ENCODE data around the gene NUDT9. TPM values are rescaled to one million over a fixed set of nuclear protein-coding genes. Genes with fewer than 3 reads are reported as not detected.
"Not testable (repeated sequence)": the region's sequence is repeated elsewhere in the genome, so short reads cannot be mapped to it uniquely, and the experiment has no call there.

The NUDT9 gene
- total RNA-seq, 1 donor from 2014 or later, result 18.0 TPM

- H3K9me3 Mint-ChIP-seq, result peaks cover 8% of the 10 kb centered on the region
These were observed 30.8 kb upstream of the NUDT9 start for GRCh38 chr4:87391576-87392054.

DNA sequence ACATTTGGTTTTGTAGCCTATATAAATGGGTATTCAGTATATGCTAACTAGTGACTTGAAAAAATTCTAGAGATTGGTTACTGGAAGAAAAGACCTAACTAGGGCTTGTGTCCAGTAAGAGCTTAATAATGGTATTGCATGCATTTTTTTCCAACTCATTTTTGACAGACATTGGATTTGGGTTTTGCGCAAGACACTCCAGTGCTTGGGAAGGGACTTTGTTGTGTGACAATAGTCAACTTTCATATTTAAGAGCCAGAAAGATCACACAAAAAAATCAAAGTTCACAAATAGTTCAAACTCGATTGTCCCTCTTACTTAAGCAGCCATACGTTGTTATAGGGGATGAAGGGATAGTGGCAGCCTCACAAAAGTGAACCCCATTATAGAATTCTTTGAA is 30.2 kb upstream of the NUDT9 start:
- peaks cover 23% of the 10 kb centered on the region for H3K79me2 ChIP-seq (ENCODE audit: low read depth)
- no peak overlapping the region for H3K4me3 Mint-ChIP-seq
- H3K36me3 Mint-ChIP-seq, result peaks cover 9% of the 10 kb centered on the region
- peaks cover 11% of the 10 kb centered on the region for H3F3A ChIP-seq (ENCODE audit: low read depth)
- no peak overlapping the region for H3K27ac Mint-ChIP-seq
- H3K27me3 ChIP-seq, result peaks cover 13% of the 10 kb centered on the region
- H3K27ac ChIP-seq, result no peak overlapping the region
- H3K4me3 ChIP-seq, result no peak overlapping the region
- H3K9me3 Mint-ChIP-seq, result peaks cover 5% of the 10 kb centered on the region
- TF ChIP-seq EZH2 (IDR thresholded peaks at IDR 0.05) (no peak), EZH2phosphoT487 (IDR thresholded peaks at IDR 0.05) (no peak), CTCF (IDR thresholded peaks at IDR 0.05) (no peak)
- no peaks in the 10 kb centered on the region for H4K20me1 ChIP-seq (ENCODE audit: low read depth)
- H3K27me3 Mint-ChIP-seq (ENCODE audit: insufficient read depth, low read depth), result peaks cover 14% of the 10 kb centered on the region
- no peak for DNase-seq (ENCODE audit: low spot score)
- H3K9ac ChIP-seq, result no peak overlapping the region
- peaks cover 3% of the 10 kb centered on the region for H3K36me3 ChIP-seq
- H2AFZ ChIP-seq (replicated peaks), result no peak overlapping the region
- H3K4me2 ChIP-seq, result no peak overlapping the region
- H3K4me1 Mint-ChIP-seq, result peaks cover 17% of the 10 kb centered on the region
- no peaks in the 10 kb centered on the region for H3K4me1 ChIP-seq
- H3K9me3 ChIP-seq (ENCODE audit: low read depth), result no peaks in the 10 kb centered on the region

More at GRCh38 chr4:87391576-87392054, 30.8 kb upstream of the NUDT9 start:
- Histone ChIP-seq H3K79me2 (ENCODE audit: low read depth) (peaks cover 23% of the 10 kb centered on the region), H3K4me1 (no peaks in the 10 kb centered on the region), H4K20me1 (ENCODE audit: low read depth) (no peaks in the 10 kb centered on the region), H3K27ac (no peak overlapping the region), H3K36me3 (peaks cover 3% of the 10 kb centered on the region), H3K4me3 (peak overlapping the region; percentile 68), H3K4me2 (peak overlapping the region; percentile 93), H3F3A (ENCODE audit: low read depth) (peaks cover 11% of the 10 kb centered on the region), H2AFZ (replicated peaks) (peak overlapping the region; percentile 96), H3K9me3 (ENCODE audit: low read depth) (no peaks in the 10 kb centered on the region), H3K9ac (no peak overlapping the region), H3K27me3 (peaks cover 13% of the 10 kb centered on the region)
- Mint-ChIP-seq H3K27ac (peak overlapping the region; percentile 92), H3K4me1 (peaks cover 17% of the 10 kb centered on the region), H3K4me3 (peak overlapping the region; percentile 94), H3K36me3 (peaks cover 12% of the 10 kb centered on the region), H3K27me3 (ENCODE audit: insufficient read depth, low read depth) (peaks cover 14% of the 10 kb centered on the region)
- DNase-seq (ENCODE audit: low spot score), result no peak
- TF ChIP-seq CTCF (IDR thresholded peaks at IDR 0.05) (no peak), EZH2phosphoT487 (IDR thresholded peaks at IDR 0.05) (no peak), EZH2 (IDR thresholded peaks at IDR 0.05) (no peak)

GRCh38 chr4:87395073-87395472 is 27.3 kb upstream of the NUDT9 start:
- H3K36me3 Mint-ChIP-seq; H3K4me3 ChIP-seq; H3K9me3 Mint-ChIP-seq; H3K4me2 ChIP-seq; H3K79me2 ChIP-seq (ENCODE audit: low read depth); H3K36me3 ChIP-seq; H3K4me1 ChIP-seq; H3K9ac ChIP-seq; H3K4me1 Mint-ChIP-seq; H4K20me1 ChIP-seq (ENCODE audit: low read depth); H3K4me3 Mint-ChIP-seq; H3K27ac ChIP-seq; H2AFZ ChIP-seq (replicated peaks); DNase-seq (ENCODE audit: low spot score); H3K27me3 Mint-ChIP-seq (ENCODE audit: insufficient read depth, low read depth); H3K9me3 ChIP-seq (ENCODE audit: low read depth): not testable (repeated sequence)
- Histone ChIP-seq H3F3A (ENCODE audit: low read depth) (peaks cover 11% of the 10 kb centered on the region), H3K27me3 (peaks cover 13% of the 10 kb centered on the region)
- peak overlapping the region; percentile 28 for H3K27ac Mint-ChIP-seq

DNA sequence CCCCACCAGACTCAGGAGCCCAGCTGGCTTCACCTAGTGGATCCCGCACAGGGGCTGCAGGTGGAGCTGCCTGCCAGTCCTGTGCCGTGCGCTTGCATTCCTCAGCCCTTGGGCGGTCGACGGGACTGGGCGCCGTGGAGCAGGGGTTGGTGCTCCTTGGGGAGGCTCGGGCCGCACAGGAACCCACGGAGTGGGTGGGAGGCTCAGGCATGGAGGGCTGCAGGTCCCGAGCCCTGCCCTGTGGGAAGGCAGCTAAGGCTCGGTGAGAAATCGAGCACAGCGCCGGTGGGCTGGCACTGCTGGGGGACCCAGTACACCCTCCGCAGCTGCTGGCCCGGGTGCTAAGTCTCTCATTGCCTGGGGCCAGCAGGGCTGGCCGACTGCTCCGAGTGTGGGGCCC is 26.5 kb upstream of the NUDT9 start:
- H4K20me1 ChIP-seq (ENCODE audit: low read depth); H3K4me1 Mint-ChIP-seq; H3K36me3 ChIP-seq; H3K79me2 ChIP-seq (ENCODE audit: low read depth); H3K27me3 Mint-ChIP-seq (ENCODE audit: insufficient read depth, low read depth); H3K4me1 ChIP-seq; DNase-seq (ENCODE audit: low spot score); H3K27ac Mint-ChIP-seq; H2AFZ ChIP-seq (replicated peaks); H3K4me3 Mint-ChIP-seq; H3K4me2 ChIP-seq; H3K9me3 ChIP-seq (ENCODE audit: low read depth); H3K4me3 ChIP-seq; H3K9ac ChIP-seq; H3F3A ChIP-seq (ENCODE audit: low read depth); H3K9me3 Mint-ChIP-seq; H3K36me3 Mint-ChIP-seq; H3K27ac ChIP-seq: not testable (repeated sequence)
- peaks cover 13% of the 10 kb centered on the region for H3K27me3 ChIP-seq
